Glutamatergic neuron (in vitro differentiated cells): ENCODE measurements around the gene PTPRN2. TPM values are rescaled to one million over a fixed set of nuclear protein-coding genes. Genes with fewer than 3 reads are reported as not detected.

Source experiments
- DNase-seq: peaks from one replicate; pipeline ENCODE4 v3.0.0; 2022
- H3K27ac Mint-ChIP-seq: one replicate; pipeline ENCODE4 v1.8.0; 2020; ENCODE audit warnings: mild to moderate bottlenecking, mixed read lengths, inconsistent platforms; ENCODE audit not compliant: unreplicated experiment
- H3K27me3 Mint-ChIP-seq: one replicate; pipeline ENCODE4 v1.8.0; 2020; ENCODE audit warnings: mild to moderate bottlenecking, moderate library complexity, mixed read lengths, inconsistent platforms; ENCODE audit not compliant: unreplicated experiment
- H3K36me3 Mint-ChIP-seq: one replicate; pipeline ENCODE4 v1.8.0; 2020; ENCODE audit warnings: mild to moderate bottlenecking, mixed read lengths, inconsistent platforms; ENCODE audit not compliant: unreplicated experiment
- H3K4me1 Mint-ChIP-seq: one replicate; pipeline ENCODE4 v1.8.0; 2020; ENCODE audit warnings: mild to moderate bottlenecking, low read depth, mixed read lengths, inconsistent platforms; ENCODE audit not compliant: unreplicated experiment
- H3K4me3 Mint-ChIP-seq: one replicate; pipeline ENCODE4 v1.8.0; 2020; ENCODE audit warnings: mild to moderate bottlenecking, mixed read lengths, inconsistent platforms; ENCODE audit not compliant: unreplicated experiment
- H3K9me3 Mint-ChIP-seq: one replicate; pipeline ENCODE4 v1.8.0; 2020; ENCODE audit warnings: mild to moderate bottlenecking, moderate library complexity, mixed read lengths, inconsistent platforms; ENCODE audit not compliant: unreplicated experiment
- total RNA-seq: library from RNA; stranded (reverse); fragmentation: NEBNext Ultra II Directional; extraction: Animal tissue kit (Norgen Biotek cat#: 25700); gene quantifications from one replicate; pipeline ENCODE4 v1.2.1, GENCODE V29; 2021; ENCODE audit not compliant: unreplicated experiment
- TF ChIP-seq, protein P1 (sequence below): fragments of 200-600 bp; sonication (generic); IDR thresholded peaks from one replicate; pipeline ENCODE4 v1.5.0; 2021; ENCODE audit not compliant: partially characterized antibody, unreplicated experiment

Gene PTPRN2
- total RNA-seq, 1 donor from 2014 or later = 49.0 TPM

GRCh38 chr7:158497627-158498026 is 90.0 kb downstream of the PTPRN2 start:
- no peak overlapping the region for H3K27ac Mint-ChIP-seq
- peaks cover 8% of the 10 kb centered on the region for H3K9me3 Mint-ChIP-seq
- no peaks in the 10 kb centered on the region for H3K36me3 Mint-ChIP-seq
- peaks cover 6% of the 10 kb centered on the region for H3K27me3 Mint-ChIP-seq
- TF ChIP-seq, protein P1, sequence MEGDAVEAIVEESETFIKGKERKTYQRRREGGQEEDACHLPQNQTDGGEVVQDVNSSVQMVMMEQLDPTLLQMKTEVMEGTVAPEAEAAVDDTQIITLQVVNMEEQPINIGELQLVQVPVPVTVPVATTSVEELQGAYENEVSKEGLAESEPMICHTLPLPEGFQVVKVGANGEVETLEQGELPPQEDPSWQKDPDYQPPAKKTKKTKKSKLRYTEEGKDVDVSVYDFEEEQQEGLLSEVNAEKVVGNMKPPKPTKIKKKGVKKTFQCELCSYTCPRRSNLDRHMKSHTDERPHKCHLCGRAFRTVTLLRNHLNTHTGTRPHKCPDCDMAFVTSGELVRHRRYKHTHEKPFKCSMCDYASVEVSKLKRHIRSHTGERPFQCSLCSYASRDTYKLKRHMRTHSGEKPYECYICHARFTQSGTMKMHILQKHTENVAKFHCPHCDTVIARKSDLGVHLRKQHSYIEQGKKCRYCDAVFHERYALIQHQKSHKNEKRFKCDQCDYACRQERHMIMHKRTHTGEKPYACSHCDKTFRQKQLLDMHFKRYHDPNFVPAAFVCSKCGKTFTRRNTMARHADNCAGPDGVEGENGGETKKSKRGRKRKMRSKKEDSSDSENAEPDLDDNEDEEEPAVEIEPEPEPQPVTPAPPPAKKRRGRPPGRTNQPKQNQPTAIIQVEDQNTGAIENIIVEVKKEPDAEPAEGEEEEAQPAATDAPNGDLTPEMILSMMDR = no peak
- DNase-seq = no peak
- no peak overlapping the region for H3K4me3 Mint-ChIP-seq
- peaks cover 34% of the 10 kb centered on the region for H3K4me1 Mint-ChIP-seq

GRCh38 chr7:158495786-158496185 is 91.8 kb downstream of the PTPRN2 start:
- H3K27ac Mint-ChIP-seq = peak overlapping the region; percentile 28
- H3K4me1 Mint-ChIP-seq = peaks cover 27% of the 10 kb centered on the region
- H3K36me3 Mint-ChIP-seq = no peaks in the 10 kb centered on the region
- H3K9me3 Mint-ChIP-seq = peaks cover 8% of the 10 kb centered on the region
- TF ChIP-seq, protein P1 = no peak
- H3K4me3 Mint-ChIP-seq = peak overlapping the region; percentile 43
- DNase-seq = peak; percentile 74
- peaks cover 6% of the 10 kb centered on the region for H3K27me3 Mint-ChIP-seq

GRCh38 chr7:158495216-158495615 is 92.4 kb downstream of the PTPRN2 start:
- peaks cover 23% of the 10 kb centered on the region for H3K4me1 Mint-ChIP-seq
- peak overlapping the region; percentile 43 for H3K4me3 Mint-ChIP-seq
- peak overlapping the region; percentile 62 for H3K27ac Mint-ChIP-seq
- no peaks in the 10 kb centered on the region for H3K36me3 Mint-ChIP-seq
- H3K9me3 Mint-ChIP-seq = peaks cover 8% of the 10 kb centered on the region
- DNase-seq = no peak
- TF ChIP-seq, protein P1 = peak; percentile 30
- peaks cover 6% of the 10 kb centered on the region for H3K27me3 Mint-ChIP-seq

DNA sequence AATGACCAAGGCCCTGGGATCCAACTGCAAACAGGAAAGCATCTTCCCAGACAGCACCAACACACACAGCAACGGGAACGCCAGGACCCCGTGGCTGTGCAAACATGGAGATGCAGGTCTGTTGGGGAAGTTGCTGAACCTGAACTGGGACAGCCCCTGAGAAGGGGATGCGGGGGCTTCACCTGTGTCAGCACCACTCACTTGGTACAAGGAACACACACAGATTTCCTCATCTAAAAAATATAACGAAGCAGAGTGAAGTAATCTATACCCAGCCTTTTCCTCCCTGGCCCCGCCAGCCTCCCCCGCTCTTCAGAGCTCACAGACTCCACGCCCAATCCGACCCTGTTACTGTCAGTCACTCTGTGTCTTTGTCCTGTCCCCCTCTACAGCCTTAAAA is 93.0 kb downstream of the PTPRN2 start:
- peak overlapping the region; percentile 62 for H3K27ac Mint-ChIP-seq
- peaks cover 8% of the 10 kb centered on the region for H3K9me3 Mint-ChIP-seq
- peaks cover 6% of the 10 kb centered on the region for H3K27me3 Mint-ChIP-seq
- TF ChIP-seq, protein P1 = no peak
- H3K36me3 Mint-ChIP-seq = no peaks in the 10 kb centered on the region
- peaks cover 19% of the 10 kb centered on the region for H3K4me1 Mint-ChIP-seq
- no peak for DNase-seq
- no peak overlapping the region for H3K4me3 Mint-ChIP-seq

DNA sequence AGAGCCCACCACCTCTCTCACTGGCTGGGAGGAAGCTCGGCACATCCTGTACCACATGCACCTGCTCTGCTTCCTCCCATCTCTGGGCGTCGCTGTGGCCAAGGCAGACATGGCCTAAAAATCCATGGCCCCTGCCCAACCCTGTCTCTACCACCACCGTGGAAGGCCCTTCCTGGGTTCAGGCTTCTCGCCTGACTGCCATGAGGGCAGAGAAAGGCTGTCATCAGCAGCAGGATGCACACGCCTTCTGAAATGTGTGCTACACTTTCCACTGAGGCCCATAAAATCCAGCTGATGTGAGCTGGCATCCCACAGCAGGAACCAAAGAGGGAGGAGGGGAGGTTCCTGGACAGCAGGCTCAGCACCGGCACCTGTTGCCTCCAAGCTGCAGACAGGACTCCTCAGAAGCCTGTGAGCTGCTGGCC is 93.4 kb downstream of the PTPRN2 start:
- H3K27me3 Mint-ChIP-seq = peaks cover 6% of the 10 kb centered on the region
- peaks cover 8% of the 10 kb centered on the region for H3K9me3 Mint-ChIP-seq
- peaks cover 19% of the 10 kb centered on the region for H3K4me1 Mint-ChIP-seq
- no peaks in the 10 kb centered on the region for H3K36me3 Mint-ChIP-seq
- H3K4me3 Mint-ChIP-seq = no peak overlapping the region
- DNase-seq = no peak
- TF ChIP-seq, protein P1 = no peak
- no peak overlapping the region for H3K27ac Mint-ChIP-seq
